HFF-Myc (cell line): ENCODE data around the gene RIN3.

Experiments
- DNase-seq: peaks from one replicate; pipeline ENCODE4 v3.0.0-alpha.2; 2011; ENCODE audit warnings: low read depth; ENCODE audit errors: extremely low read depth
- H3K4me3 ChIP-seq: replicated peaks from 2 replicates; pipeline ENCODE4 v1.5.1; 2011; ENCODE audit warnings: low read depth, mild to moderate bottlenecking, control low read depth, low read length
- CTCF ChIP-seq: IDR thresholded peaks from 2 replicates; pipeline ENCODE4 v1.5.1; 2012; ENCODE audit warnings: mild to moderate bottlenecking, low read depth, low read length, control low read depth; ENCODE audit errors: missing control alignments

RIN3 gene

GRCh38 chr14:92549105-92549858 lies 35.7 kb downstream of the RIN3 start:
- DNase-seq, result no peak
- TF ChIP-seq CTCF, result no peak
- H3K4me3 ChIP-seq, result no peak overlapping the region

GRCh38 chr14:92549859-92550230 lies 36.3 kb downstream of the RIN3 start:
- no peak for TF ChIP-seq CTCF
- DNase-seq, result no peak
- H3K4me3 ChIP-seq, result no peak overlapping the region

- no peak overlapping the region for H3K4me3 ChIP-seq
- no peak for DNase-seq
- no peak for TF ChIP-seq CTCF
Observed at GRCh38 chr14:92551044-92551841, 37.7 kb downstream of the RIN3 start.

- H3K4me3 ChIP-seq, result no peak overlapping the region
- no peak for DNase-seq
- TF ChIP-seq CTCF, result no peak
Observed at GRCh38 chr14:92552066-92552465, 38.5 kb downstream of the RIN3 start.

GRCh38 chr14:92553438-92553837 lies 39.9 kb downstream of the RIN3 start:
- no peak overlapping the region for H3K4me3 ChIP-seq
- TF ChIP-seq CTCF, result peak; percentile 24
- DNase-seq, result no peak

GRCh38 chr14:92555465-92556111 lies 42.0 kb downstream of the RIN3 start:
- DNase-seq, result no peak
- H3K4me3 ChIP-seq, result no peak overlapping the region
- no peak for TF ChIP-seq CTCF
